Liver (tissue), 9 donors: ENCODE measurements around the gene TMEM50A. TPM values are rescaled to one million over a fixed set of nuclear protein-coding genes. Genes with fewer than 3 reads are reported as not detected.

Experiments used
- DNase-seq: peaks from one replicate; pipeline ENCODE4 v3.0.0-alpha.2; 2017; ENCODE audit warnings: low spot score
- H3K27ac ChIP-seq, 2 donors: one replicate each; pipeline ENCODE4 v1.7.0; 2013; ENCODE audit warnings: inconsistent platforms in 2 of 2, low read length in 2 of 2, control low read depth in 1 of 2, low read depth in 1 of 2, mild to moderate bottlenecking in 1 of 2
- H3K27me3 ChIP-seq, 4 donors: one replicate each; pipeline versions ENCODE4 v1.6.1 to v1.7.0; 2013; ENCODE audit warnings: low read length in 3 of 4, inconsistent platforms in 1 of 4, mild to moderate bottlenecking in 1 of 4, moderate library complexity in 1 of 4; ENCODE audit not compliant: control insufficient read depth in 4 of 4, insufficient read depth in 4 of 4
- H3K36me3 ChIP-seq, 4 donors: one replicate each; pipeline versions ENCODE4 v1.6.1 to v1.7.0; 2013; ENCODE audit warnings: low read length in 3 of 4, mild to moderate bottlenecking in 3 of 4, low read depth in 1 of 4, moderate library complexity in 1 of 4; ENCODE audit not compliant: control insufficient read depth in 4 of 4, insufficient read depth in 3 of 4
- H3K4me1 ChIP-seq, 4 donors: one replicate each; pipeline versions ENCODE4 v1.6.1 to v1.7.0; 2013; ENCODE audit warnings: low read length in 3 of 4, mild to moderate bottlenecking in 3 of 4, moderate library complexity in 1 of 4; ENCODE audit not compliant: control insufficient read depth in 4 of 4, insufficient read depth in 4 of 4
- H3K4me3 ChIP-seq, 3 donors: one replicate each; pipeline versions ENCODE4 v1.6.1 to v1.7.0; 2013; ENCODE audit warnings: low read length in 3 of 3, control low read depth in 1 of 3, low read depth in 1 of 3, mild to moderate bottlenecking in 1 of 3
- H3K9ac ChIP-seq, 2 donors: one replicate each; pipeline ENCODE4 v1.7.0; 2013; ENCODE audit warnings: low read length in 2 of 2, mild to moderate bottlenecking in 2 of 2, moderate library complexity in 2 of 2, control low read depth in 1 of 2, low read depth in 1 of 2
- H3K9me3 ChIP-seq, 4 donors: one replicate each; pipeline versions ENCODE4 v1.6.1 to v1.7.0; 2013; ENCODE audit warnings: low read length in 3 of 4; ENCODE audit not compliant: control insufficient read depth in 4 of 4
- ATF3 ChIP-seq: IDR thresholded peaks from 2 replicates; pipeline ENCODE4 v1.6.1; 2016; ENCODE audit warnings: antibody characterized with exemption
- CTCF ChIP-seq: fragments of 150-350 bp; IDR thresholded peaks from 2 replicates; pipeline ENCODE4 v1.5.1; 2017; ENCODE audit warnings: improper control_type of control experiment, low read depth, low read length; ENCODE audit not compliant: missing input control
- EGR1 ChIP-seq, 2 donors: IDR thresholded peaks; 2 replicates each; pipeline ENCODE4 v1.6.1; 2016 to 2018; ENCODE audit warnings: antibody characterized with exemption in 2 of 2, low read depth in 2 of 2
- FOXA1 ChIP-seq: IDR thresholded peaks from 2 replicates; pipeline ENCODE4 v1.6.1; 2016; ENCODE audit warnings: antibody characterized with exemption
- FOXA2 ChIP-seq: IDR thresholded peaks from 2 replicates; pipeline ENCODE4 v1.6.1; 2016; ENCODE audit warnings: antibody characterized with exemption
- GABPA ChIP-seq, 2 donors: IDR thresholded peaks in 1 of 2; conservative IDR thresholded peaks in 1 of 2; 2 replicates each; pipeline ENCODE4 v1.6.1; 2016; ENCODE audit warnings: antibody characterized with exemption in 2 of 2, mild to moderate bottlenecking in 1 of 2, moderate library complexity in 1 of 2
- HNF4A ChIP-seq, 2 donors: conservative IDR thresholded peaks; 2 replicates each; pipeline ENCODE4 v1.6.1; 2016; ENCODE audit warnings: antibody characterized with exemption in 2 of 2, mild to moderate bottlenecking in 2 of 2
- HNF4G ChIP-seq: IDR thresholded peaks from 2 replicates; pipeline ENCODE4 v1.6.1; 2016; ENCODE audit warnings: antibody characterized with exemption
- MAX ChIP-seq: IDR thresholded peaks from 2 replicates; pipeline ENCODE4 v1.6.1; 2016; ENCODE audit warnings: antibody characterized with exemption
- NR2F2 ChIP-seq: IDR thresholded peaks from 2 replicates; pipeline ENCODE4 v1.6.1; 2016; ENCODE audit warnings: antibody characterized with exemption
- REST ChIP-seq: IDR thresholded peaks from 2 replicates; pipeline ENCODE4 v1.6.1; 2016; ENCODE audit warnings: antibody characterized with exemption, mild to moderate bottlenecking
- RXRA ChIP-seq, 2 donors: IDR thresholded peaks; 2 replicates each; pipeline ENCODE4 v1.6.1; 2017 to 2018; ENCODE audit warnings: antibody characterized with exemption in 2 of 2, mild to moderate bottlenecking in 1 of 2
- TAF1 ChIP-seq: conservative IDR thresholded peaks from 2 replicates; pipeline ENCODE4 v1.6.1; 2016; ENCODE audit warnings: antibody characterized with exemption, mild to moderate bottlenecking
- YY1 ChIP-seq: IDR thresholded peaks from 2 replicates; pipeline ENCODE4 v1.6.1; 2016; ENCODE audit warnings: antibody characterized with exemption, mild to moderate bottlenecking
- ZBTB33 ChIP-seq: IDR thresholded peaks from 2 replicates; pipeline ENCODE4 v1.6.1; 2016; ENCODE audit warnings: antibody characterized with exemption
- WGBS: extraction: QIAGEN DNeasy Blood & Tissue Kit; methylation state at CpG from one replicate; pipeline ENCODE4 v1.1.7; 2013; 5-methylcytosine and 5-hydroxymethylcytosine counted together
- polyA plus RNA-seq, 2 donors: library from polyadenylated mRNA; stranded (reverse) in 1 of 2; unstranded in 1 of 2; fragments of 200-250 nt in 1 of 2; fragments of >200 nt in 1 of 2; fragmentation: Nextera tagmentation in 1 of 2; extraction: Ambion mirVana in 1 of 2; gene quantifications; one replicate each; pipeline versions ENCODE4 v1.2.1 to v1.2.3, GENCODE V29; 2013 to 2015
- total RNA-seq, 2 donors: library from RNA; depleted of rRNA; stranded (reverse); fragments of >200 nt; gene quantifications; one replicate each; pipeline ENCODE4 v1.2.3, GENCODE V29; 2014
- donor health status: healthy.
- donor health status: healthy.
- donor health status: healthy.
- donor health status: healthy.
- donor health status: healthy.

TMEM50A gene
- total and polyA plus RNA-seq, 4 donors, result 22.4 to 64.2 (median 38.1) TPM

- peaks cover 3 to 12% (median 11%) of the 10 kb centered on the region in 4 donors for H3K4me1 ChIP-seq
- no peak for DNase-seq
- no peak overlapping the region for H3K9ac ChIP-seq
- no peak for TF ChIP-seq ATF3
- no peak for TF ChIP-seq TAF1
- no peak for TF ChIP-seq MAX
- TF ChIP-seq RXRA (IDR thresholded peaks at IDR 0.05), result no peak
- no peak for TF ChIP-seq FOXA1
- no peaks in the 10 kb centered on the region for H3K27me3 ChIP-seq
- WGBS, result 90% methylated on average over 4 of the region's 4 CpGs
- H3K9me3 ChIP-seq, result no peaks in the 10 kb centered on the region
- H3K4me3 ChIP-seq, result no peak overlapping the region
- H3K27ac ChIP-seq, result no peak overlapping the region
- H3K36me3 ChIP-seq, result peaks cover 0 to 13% (median 5%) of the 10 kb centered on the region in 4 donors
Measured at GRCh38 chr1:25343872-25344271, 5.7 kb downstream of the TMEM50A start.

- no peak overlapping the region for H3K27ac ChIP-seq
- no peak overlapping the region for H3K9ac ChIP-seq
- DNase-seq, result no peak
- TF ChIP-seq NR2F2, result no peak
- peak; percentile 13 for TF ChIP-seq ATF3
- H3K4me1 ChIP-seq, result peaks cover 0 to 5% (median under 1%) of the 10 kb centered on the region in 4 donors
- peaks cover 2 to 15% (median 5%) of the 10 kb centered on the region in 4 donors for H3K36me3 ChIP-seq
- whole genome bisulfite sequencing, result 42% methylated on average over 2 of the region's 2 CpGs
- no peaks in the 10 kb centered on the region for H3K9me3 ChIP-seq
- H3K27me3 ChIP-seq, result no peaks in the 10 kb centered on the region
- no peak overlapping the region for H3K4me3 ChIP-seq
Measured at GRCh38 chr1:25347556-25347955, 9.4 kb downstream of the TMEM50A start.

GRCh38 chr1:25349606-25350005, 11.5 kb downstream of the TMEM50A start:
- Histone ChIP-seq H3K9me3 (no peaks in the 10 kb centered on the region), H3K27me3 (no peaks in the 10 kb centered on the region), H3K9ac (no peak overlapping the region), H3K36me3 (peaks cover 3 to 13% (median 8%) of the 10 kb centered on the region in 4 donors), H3K4me1 (peaks cover 0 to 5% (median under 1%) of the 10 kb centered on the region in 4 donors), H3K4me3 (no peak overlapping the region), H3K27ac (no peak overlapping the region)
- no peak for DNase-seq
- WGBS, result 92% methylated on average over 3 of the region's 3 CpGs
- TF ChIP-seq GABPA (IDR thresholded peaks at IDR 0.05 in 1 of 2, conservative IDR thresholded peaks at IDR 0.05 in 1 of 2) (no peak), HNF4G (no peak), TAF1 (no peak), MAX (no peak), YY1 (no peak), REST (no peak), NR2F2 (no peak), FOXA2 (no peak), HNF4A (conservative IDR thresholded peaks at IDR 0.05) (no peak), CTCF (no peak), ZBTB33 (no peak), ATF3 (no peak), EGR1 (IDR thresholded peaks at IDR 0.05; ENCODE audit: low read depth in 2 of 2) (no peak)
